Calu3 (cell line): ENCODE data around the gene CCDC24. TPM values are rescaled to one million over a fixed set of nuclear protein-coding genes. Genes with fewer than 3 reads are reported as not detected.

Source experiments
- BruUV-seq: library from RNA; stranded (reverse); fragments of 400-500 nt; replicated peaks from 2 replicates; lab custom pipeline; 2021; lab: Mats Ljungman, UMichigan
- CTCF ChIA-PET: fragments of 300-600 bp; sonication (Branson Sonifier 250); formaldehyde crosslinking; loops from one replicate; lab custom pipeline; 2022; ENCODE audit warnings: antibody characterized with exemption; lab: Charles Lee
- DNase-seq: peaks from one replicate; pipeline ENCODE4 v3.0.0; 2022
- H3K27ac Mint-ChIP-seq: one replicate; pipeline ENCODE4 v1.8.0; 2022; ENCODE audit warnings: mixed read lengths; ENCODE audit not compliant: unreplicated experiment
- H3K27me3 Mint-ChIP-seq: one replicate; pipeline ENCODE4 v1.8.0; 2022; ENCODE audit warnings: mixed read lengths; ENCODE audit not compliant: unreplicated experiment
- H3K36me3 Mint-ChIP-seq: one replicate; pipeline ENCODE4 v1.8.0; 2022; ENCODE audit warnings: mild to moderate bottlenecking, moderate library complexity, mixed read lengths; ENCODE audit not compliant: insufficient read depth, unreplicated experiment
- H3K4me1 Mint-ChIP-seq: one replicate; pipeline ENCODE4 v1.8.0; 2022; ENCODE audit warnings: mild to moderate bottlenecking, low read depth, mixed read lengths; ENCODE audit not compliant: unreplicated experiment
- H3K4me3 Mint-ChIP-seq: one replicate; pipeline ENCODE4 v1.8.0; 2022; ENCODE audit warnings: mild to moderate bottlenecking, low read depth, moderate library complexity, mixed read lengths; ENCODE audit not compliant: unreplicated experiment
- H3K9me3 Mint-ChIP-seq: one replicate; pipeline ENCODE4 v1.8.0; 2022; ENCODE audit warnings: low read depth, mixed read lengths; ENCODE audit not compliant: unreplicated experiment
- intact Hi-C: fragments of 100-400 bp; cut with micrococcal nuclease; formaldehyde crosslinking; loops from one replicate; pipeline ENCODE4 v1.10.0; 2022; ENCODE audit not compliant: unreplicated experiment
- total RNA-seq: library from RNA; stranded (reverse); gene quantifications from 2 replicates; pipeline ENCODE4 v1.2.3, GENCODE V29; 2022
- TF ChIP-seq, protein P1 (sequence below): fragments of 200-600 bp; IDR thresholded peaks from one replicate; pipeline ENCODE4 v1.8.0; 2022; ENCODE audit warnings: antibody characterized with exemption; ENCODE audit not compliant: unreplicated experiment

Gene CCDC24
- total RNA-seq, 1 experiment from 2014 or later: 19.7 TPM

DNA sequence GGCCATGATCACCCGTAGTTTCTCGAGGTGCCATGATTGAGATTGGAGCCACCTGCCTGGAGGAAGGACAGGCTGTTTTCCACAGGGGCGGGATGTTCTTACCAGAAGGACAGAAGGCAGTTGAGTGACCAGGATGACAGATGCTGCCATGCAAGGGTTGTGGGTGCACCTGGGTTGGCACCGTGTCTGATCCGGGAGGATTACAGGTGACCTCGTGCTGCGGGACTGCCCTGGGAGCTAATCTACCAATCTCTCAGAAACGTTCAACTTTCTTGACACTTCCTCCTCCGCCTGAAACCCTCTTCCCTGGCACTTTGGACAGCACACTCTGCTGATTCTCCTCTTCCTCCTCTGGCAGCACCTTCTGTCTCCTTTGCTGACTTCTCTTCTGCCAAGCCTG lies 53.7 kb downstream of the CCDC24 start:
- H3K9me3 Mint-ChIP-seq: no peaks in the 10 kb centered on the region
- no peak overlapping the region for H3K4me3 Mint-ChIP-seq
- intact Hi-C loops: no loop called here
- TF ChIP-seq, protein P1, sequence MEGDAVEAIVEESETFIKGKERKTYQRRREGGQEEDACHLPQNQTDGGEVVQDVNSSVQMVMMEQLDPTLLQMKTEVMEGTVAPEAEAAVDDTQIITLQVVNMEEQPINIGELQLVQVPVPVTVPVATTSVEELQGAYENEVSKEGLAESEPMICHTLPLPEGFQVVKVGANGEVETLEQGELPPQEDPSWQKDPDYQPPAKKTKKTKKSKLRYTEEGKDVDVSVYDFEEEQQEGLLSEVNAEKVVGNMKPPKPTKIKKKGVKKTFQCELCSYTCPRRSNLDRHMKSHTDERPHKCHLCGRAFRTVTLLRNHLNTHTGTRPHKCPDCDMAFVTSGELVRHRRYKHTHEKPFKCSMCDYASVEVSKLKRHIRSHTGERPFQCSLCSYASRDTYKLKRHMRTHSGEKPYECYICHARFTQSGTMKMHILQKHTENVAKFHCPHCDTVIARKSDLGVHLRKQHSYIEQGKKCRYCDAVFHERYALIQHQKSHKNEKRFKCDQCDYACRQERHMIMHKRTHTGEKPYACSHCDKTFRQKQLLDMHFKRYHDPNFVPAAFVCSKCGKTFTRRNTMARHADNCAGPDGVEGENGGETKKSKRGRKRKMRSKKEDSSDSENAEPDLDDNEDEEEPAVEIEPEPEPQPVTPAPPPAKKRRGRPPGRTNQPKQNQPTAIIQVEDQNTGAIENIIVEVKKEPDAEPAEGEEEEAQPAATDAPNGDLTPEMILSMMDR: no peak
- DNase-seq: no peak
- H3K27ac Mint-ChIP-seq: no peak overlapping the region
- H3K36me3 Mint-ChIP-seq: no peaks in the 10 kb centered on the region
- H3K27me3 Mint-ChIP-seq: no peaks in the 10 kb centered on the region
- peaks cover 41% of the 10 kb centered on the region for H3K4me1 Mint-ChIP-seq
- CTCF ChIA-PET: no interaction called here
- BruUV-seq: no TSS peak

Other genes with a start within 250 kb of the CCDC24 start
- gene ARTN, start 57.8 kb upstream of the CCDC24 start, total RNA-seq: 0.39 and 1.4 TPM in 2 replicates
- gene IPO13, start 44.6 kb upstream of the CCDC24 start, total RNA-seq: 24.2 and 28.5 TPM in 2 replicates
- gene DPH2, start 21.6 kb upstream of the CCDC24 start, total RNA-seq: 41.2 and 43.3 TPM in 2 replicates
- 141 and 155 TPM in 2 replicates for gene ATP6V0B, start 16.6 kb upstream of the CCDC24 start, total RNA-seq
- 47.1 and 50.9 TPM in 2 replicates for gene B4GALT2, start 12.4 kb upstream of the CCDC24 start, total RNA-seq
- gene SLC6A9, start 39.9 kb downstream of the CCDC24 start, total RNA-seq: 18.2 and 19.5 TPM in 2 replicates
- gene KLF17, start 127.2 kb downstream of the CCDC24 start, total RNA-seq: not detected in 2 replicates
- not detected in 2 replicates for gene KLF18, start 150.0 kb downstream of the CCDC24 start, total RNA-seq
- gene DMAP1, start 221.9 kb downstream of the CCDC24 start, total RNA-seq: 40.9 and 42.9 TPM in 2 replicates